ENCODE measurements around the gene HDHD3.
"Not testable (repeated sequence)": the region's sequence is repeated elsewhere in the genome, so short reads cannot be mapped to it uniquely, and the experiment has no call there.

The HDHD3 gene

GRCh38 chr9:113388833-113389232 lies 12.0 kb upstream of the HDHD3 start:
- DNase-seq, result no peak

GRCh38 chr9:113387560-113388230 lies 10.9 kb upstream of the HDHD3 start:
- no peak for DNase-seq

- no peak for DNase-seq
Observed at GRCh38 chr9:113386571-113387393, 10.0 kb upstream of the HDHD3 start.

GRCh38 chr9:113381909-113382411 lies 5.2 kb upstream of the HDHD3 start:
- DNase-seq, result no peak

- DNase-seq, result not testable (repeated sequence)
Observed at GRCh38 chr9:113381441-113381840, 4.7 kb upstream of the HDHD3 start.

- DNase-seq, result no peak
Observed at GRCh38 chr9:113380869-113381378, 4.1 kb upstream of the HDHD3 start.

- DNase-seq, result not testable (repeated sequence)
Observed at GRCh38 chr9:113379829-113380210, 3.0 kb upstream of the HDHD3 start.

- DNase-seq, result not testable (repeated sequence)
Observed at GRCh38 chr9:113379094-113379828, 2.5 kb upstream of the HDHD3 start.

GRCh38 chr9:113375057-113376023 lies 1.4 kb downstream of the HDHD3 start:
- DNase-seq, result no peak

GRCh38 chr9:113373676-113374392 lies 3.0 kb downstream of the HDHD3 start:
- DNase-seq, result no peak

- no peak for DNase-seq
Observed at GRCh38 chr9:113373256-113373655, 3.5 kb downstream of the HDHD3 start.

GRCh38 chr9:113372059-113372458 lies 4.7 kb downstream of the HDHD3 start:
- no peak for DNase-seq

GRCh38 chr9:113370806-113371325 lies 5.9 kb downstream of the HDHD3 start:
- no peak for DNase-seq

- DNase-seq, result no peak
Observed at GRCh38 chr9:113369855-113370140, 7.0 kb downstream of the HDHD3 start.

- no peak for DNase-seq
Observed at GRCh38 chr9:113368982-113369854, 7.6 kb downstream of the HDHD3 start.

GRCh38 chr9:113368348-113368981 lies 8.3 kb downstream of the HDHD3 start:
- no peak for DNase-seq

GRCh38 chr9:113365652-113366051 lies 11.1 kb downstream of the HDHD3 start:
- not testable (repeated sequence) for DNase-seq

- DNase-seq, result no peak
Observed at GRCh38 chr9:113364951-113365350, 11.8 kb downstream of the HDHD3 start.

GRCh38 chr9:113363336-113363735 lies 13.4 kb downstream of the HDHD3 start:
- no peak for DNase-seq

All from SHP77 treated with DMSO at 0.1 percent for 48 hours (cell line).